GM19395 (cell line): Measurements from ENCODE around the gene GOSR1.
"Not testable (repeated sequence)": the region's sequence is repeated elsewhere in the genome, so short reads cannot be mapped to it uniquely, and the experiment has no call there.

Experiments used
- ATAC-seq: cut with Tn5 transposase; IDR thresholded peaks from one replicate; pipeline ENCODE4 v1.9.1; 2021; ENCODE audit warnings: mild to moderate bottlenecking, moderate library complexity; ENCODE audit not compliant: unreplicated experiment

GOSR1 gene

DNA sequence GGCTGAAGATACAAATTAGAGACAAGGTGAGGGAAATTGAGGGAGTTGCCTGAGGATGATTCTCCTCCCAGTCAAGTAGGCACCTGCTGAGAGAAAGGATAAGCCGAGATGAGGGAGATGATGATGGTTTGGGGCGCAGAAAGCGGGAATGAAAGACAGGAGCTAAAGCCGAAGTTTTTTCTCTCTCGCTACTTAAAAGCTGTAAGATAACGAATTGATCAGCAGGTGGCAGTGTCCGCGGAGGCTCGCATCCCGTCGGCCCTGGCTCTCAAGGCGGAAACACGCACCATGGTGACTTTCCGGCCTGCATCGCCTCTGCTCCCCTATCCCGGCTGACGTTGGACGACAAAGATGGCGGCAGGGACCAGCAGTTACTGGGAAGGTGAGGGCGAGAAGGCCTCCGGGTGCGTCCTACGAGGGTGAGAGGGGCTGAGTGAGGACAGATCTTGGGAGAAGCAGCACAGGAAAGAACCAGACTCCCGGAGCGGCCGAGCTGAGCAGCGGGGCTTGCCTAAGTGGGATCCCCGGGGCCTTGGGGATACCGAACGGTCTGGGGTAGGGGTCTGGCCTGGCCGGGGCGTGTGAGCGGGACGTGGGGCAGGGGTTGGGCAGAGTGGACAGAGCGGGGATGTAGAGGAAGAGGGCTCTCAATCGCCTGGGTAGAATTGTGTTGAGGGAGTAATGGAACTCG lies at the start of gene GOSR1:
GOSR1 (plus strand) TSS at position 326 of the 691 bp plus-strand sequence; CDS start at position 352, 26 bp downstream.
- peak; percentile 93 for ATAC-seq

DNA sequence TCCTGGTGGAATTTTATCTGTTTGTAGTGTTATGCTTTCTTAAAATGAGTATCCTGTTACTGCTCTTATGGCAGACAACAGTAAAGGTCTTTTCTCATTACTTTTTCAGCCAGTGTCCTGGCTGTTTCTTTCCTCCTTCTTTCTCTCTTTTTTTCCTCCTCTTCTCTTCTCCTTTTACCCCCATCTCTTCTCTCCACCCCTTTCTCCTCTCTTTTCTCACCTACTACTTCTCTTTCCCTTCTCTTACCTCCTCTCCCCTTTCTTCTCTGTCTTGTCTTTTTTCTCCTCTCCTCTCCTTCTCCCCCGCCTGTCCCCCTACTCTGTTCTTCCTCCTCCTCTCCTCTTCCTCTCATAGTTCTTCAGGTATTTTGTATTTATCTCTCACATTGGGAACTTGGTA lies 49.6 kb upstream of the GOSR1 start:
- no peak for ATAC-seq

- ATAC-seq = no peak
These were observed 48.1 kb upstream of the GOSR1 start for GRCh38 chr17:30429155-30429554.

GRCh38 chr17:30433514-30433913 lies 43.7 kb upstream of the GOSR1 start:
- ATAC-seq = no peak

- no peak for ATAC-seq
These were observed 40.5 kb upstream of the GOSR1 start for GRCh38 chr17:30436729-30437128.

GRCh38 chr17:30443721-30444120 lies 33.5 kb upstream of the GOSR1 start:
- ATAC-seq = no peak

DNA sequence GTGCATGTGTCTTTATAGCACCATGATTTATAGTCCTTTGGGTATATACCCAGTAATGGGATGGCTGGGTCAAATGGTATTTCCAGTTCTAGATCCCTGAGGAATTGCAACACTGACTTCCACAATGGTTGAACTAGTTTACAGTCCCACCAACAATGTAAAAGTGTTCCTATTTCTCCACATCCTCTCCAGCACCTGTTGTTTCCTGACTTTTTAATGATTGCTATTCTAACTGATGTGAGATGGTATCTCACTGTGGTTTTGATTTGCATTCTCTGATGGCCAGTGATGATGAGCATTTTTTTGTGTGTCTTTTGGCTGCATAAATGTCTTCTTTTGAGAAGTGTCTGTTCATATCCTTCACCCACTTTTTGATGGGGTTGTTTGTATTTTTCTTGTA lies 30.6 kb upstream of the GOSR1 start:
- ATAC-seq = not testable (repeated sequence)

DNA sequence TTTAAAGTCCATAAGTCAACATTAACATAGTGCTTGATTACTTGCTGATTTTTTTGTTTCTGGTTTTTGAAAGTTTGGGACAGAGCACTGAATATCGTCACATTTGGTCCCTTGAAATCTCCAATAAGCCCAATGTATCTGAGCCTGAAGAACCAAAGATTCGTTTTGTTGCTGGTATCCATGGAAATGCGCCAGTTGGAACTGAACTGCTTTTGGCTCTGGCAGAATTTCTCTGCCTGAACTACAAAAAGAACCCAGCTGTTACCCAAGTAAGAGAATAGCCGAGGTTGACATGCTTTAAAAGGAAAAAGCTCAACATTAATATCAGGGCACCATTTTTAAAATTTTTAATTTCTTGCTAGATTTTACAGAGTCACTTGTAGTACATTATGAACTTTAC lies 27.7 kb upstream of the GOSR1 start:
- no peak for ATAC-seq

- ATAC-seq = no peak
These were observed 26.8 kb upstream of the GOSR1 start for GRCh38 chr17:30450125-30451027.

DNA sequence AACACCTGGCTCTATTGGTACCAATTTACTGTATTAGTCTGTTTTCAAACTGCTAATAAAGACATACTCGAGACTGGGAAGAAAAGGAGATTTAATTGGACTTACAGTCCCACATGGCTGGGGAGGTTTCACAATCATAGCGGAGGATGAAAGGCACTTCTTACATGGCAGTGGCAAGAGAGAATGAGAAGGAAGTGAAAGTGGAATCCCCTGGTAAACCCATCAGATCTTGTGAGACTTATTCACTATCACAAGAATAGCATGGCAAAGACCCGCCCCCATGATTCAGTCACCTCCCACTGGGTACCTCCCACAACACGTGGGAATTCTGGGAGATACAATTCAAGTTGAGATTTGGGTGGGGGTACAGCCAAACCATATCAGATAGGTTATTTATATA lies 22.6 kb upstream of the GOSR1 start:
- ATAC-seq = no peak

DNA sequence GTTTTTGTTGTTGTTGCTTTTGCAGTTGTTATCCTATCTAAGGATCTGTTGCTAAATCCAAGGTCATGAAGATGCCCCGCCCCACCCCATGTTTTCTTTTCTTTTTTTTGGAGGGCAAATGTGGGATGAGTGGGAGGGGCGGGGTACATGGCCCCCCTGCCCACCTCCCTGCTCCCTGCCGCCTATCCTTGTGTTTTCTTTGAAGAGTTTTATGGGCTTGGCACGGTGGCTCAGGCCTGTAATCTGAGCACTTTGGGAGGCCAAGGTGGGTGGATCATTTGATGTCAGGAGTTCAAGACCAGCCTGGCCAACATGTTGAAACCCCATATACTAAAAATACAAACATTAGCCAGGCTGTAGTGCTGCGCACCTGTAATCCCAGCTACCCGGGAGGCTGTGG lies 18.8 kb upstream of the GOSR1 start:
- no peak for ATAC-seq

DNA sequence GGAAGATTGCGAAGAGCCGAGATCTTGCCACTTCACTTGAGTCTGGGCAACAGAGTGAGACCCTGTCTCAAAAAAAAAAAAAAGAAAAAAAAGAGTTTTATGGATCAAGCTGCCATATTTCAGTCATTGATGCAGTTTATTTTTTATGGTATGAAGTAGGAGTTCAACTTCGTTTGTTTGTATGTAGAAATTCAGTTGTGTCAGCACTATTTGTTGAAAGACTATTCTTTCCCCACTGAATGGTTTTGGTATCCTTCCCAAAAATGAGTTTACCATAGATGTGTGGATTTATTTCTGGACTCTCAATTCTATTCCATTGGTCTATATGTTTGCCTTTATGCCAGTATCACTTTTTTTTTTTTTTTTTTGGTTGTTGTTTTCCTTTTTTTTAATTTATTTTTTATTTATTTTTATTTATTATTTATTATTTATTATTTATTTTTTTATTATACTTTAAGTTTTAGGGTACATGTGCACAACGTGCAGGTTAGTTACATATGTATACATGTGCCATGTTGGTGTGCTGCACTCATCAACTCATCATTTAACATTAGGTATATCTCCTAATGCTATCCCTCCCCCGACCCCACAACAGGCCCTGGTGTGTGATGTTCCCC lies 18.3 kb upstream of the GOSR1 start:
- not testable (repeated sequence) for ATAC-seq

DNA sequence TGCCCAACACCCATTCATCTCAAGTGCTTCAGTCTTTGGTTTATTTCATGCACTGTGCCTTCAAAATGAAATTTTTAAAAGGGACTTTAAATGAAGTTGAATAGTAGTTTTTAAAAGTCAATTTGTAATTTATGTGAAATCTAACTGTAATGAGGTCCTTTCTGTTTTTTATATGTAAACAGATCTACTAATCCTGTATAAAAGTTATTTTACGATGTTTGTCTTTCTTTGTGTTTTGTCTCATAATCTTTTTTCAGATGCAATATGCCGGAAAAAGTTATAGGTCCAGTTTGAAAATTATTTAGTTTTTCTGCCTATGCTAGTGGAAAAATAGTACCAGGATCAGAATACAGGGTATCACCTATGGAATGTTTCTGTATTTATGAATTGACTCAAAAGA lies 8.7 kb upstream of the GOSR1 start:
- ATAC-seq = no peak

GRCh38 chr17:30472238-30472890 lies 4.8 kb upstream of the GOSR1 start:
- no peak for ATAC-seq

GRCh38 chr17:30475206-30475605 lies 2.0 kb upstream of the GOSR1 start:
- ATAC-seq = no peak

- peak; percentile 27 for ATAC-seq
These were observed 504 bp upstream of the GOSR1 start for GRCh38 chr17:30476726-30477082.

DNA sequence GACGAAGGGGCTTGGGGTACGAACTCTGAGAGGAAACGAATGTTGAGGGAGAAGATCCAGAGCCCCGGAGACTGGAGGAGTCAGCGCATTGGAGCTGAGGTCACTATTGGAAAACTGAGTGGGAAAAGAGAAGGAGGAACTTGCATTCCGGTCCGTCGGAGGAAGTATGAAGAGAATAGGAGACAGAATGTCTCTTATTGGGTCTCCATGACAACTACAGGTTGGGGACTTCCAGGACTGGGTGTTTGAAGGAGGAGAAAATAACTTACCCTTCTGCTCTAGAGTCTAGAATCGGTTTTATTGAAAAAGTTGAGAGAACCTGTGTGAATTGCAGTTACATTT lies 537 bp downstream of the GOSR1 start:
- no peak for ATAC-seq

- ATAC-seq = no peak
These were observed 5.3 kb downstream of the GOSR1 start for GRCh38 chr17:30482555-30482954.

- ATAC-seq = no peak
These were observed 6.0 kb downstream of the GOSR1 start for GRCh38 chr17:30483159-30483558.

- ATAC-seq = no peak
These were observed 16.6 kb downstream of the GOSR1 start for GRCh38 chr17:30493780-30494179.

DNA sequence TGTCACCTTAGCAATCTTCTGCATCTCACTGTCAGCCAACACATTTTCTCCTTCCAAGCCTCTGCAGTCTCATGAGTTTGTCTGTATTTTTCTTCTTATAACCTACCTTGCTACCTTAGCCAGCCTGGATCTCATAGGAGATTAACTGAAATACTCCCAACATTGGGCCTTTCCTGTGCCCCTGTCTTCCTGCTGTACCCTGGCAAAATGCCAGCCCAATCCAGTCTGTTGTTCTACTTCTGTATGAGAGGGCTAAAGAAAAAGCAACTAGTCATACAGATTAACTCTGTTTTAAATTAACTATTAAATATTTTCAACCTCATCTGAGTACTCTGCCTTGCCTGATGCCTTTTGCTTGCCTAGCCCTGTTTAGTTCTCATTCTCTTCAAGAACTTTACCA lies 18.4 kb downstream of the GOSR1 start:
- no peak for ATAC-seq
